GM12801 (cell line): ENCODE data around the gene FYB1.

Source experiments
- CTCF ChIP-seq: IDR thresholded peaks from one replicate; pipeline ENCODE4 v1.5.1; 2011; ENCODE audit warnings: control low read depth; ENCODE audit not compliant: insufficient read length; ENCODE audit errors: extremely low read depth

The FYB1 gene

GRCh38 chr5:39176759-39177630 lies 42.4 kb downstream of the FYB1 start:
- TF ChIP-seq CTCF, result no peak

DNA sequence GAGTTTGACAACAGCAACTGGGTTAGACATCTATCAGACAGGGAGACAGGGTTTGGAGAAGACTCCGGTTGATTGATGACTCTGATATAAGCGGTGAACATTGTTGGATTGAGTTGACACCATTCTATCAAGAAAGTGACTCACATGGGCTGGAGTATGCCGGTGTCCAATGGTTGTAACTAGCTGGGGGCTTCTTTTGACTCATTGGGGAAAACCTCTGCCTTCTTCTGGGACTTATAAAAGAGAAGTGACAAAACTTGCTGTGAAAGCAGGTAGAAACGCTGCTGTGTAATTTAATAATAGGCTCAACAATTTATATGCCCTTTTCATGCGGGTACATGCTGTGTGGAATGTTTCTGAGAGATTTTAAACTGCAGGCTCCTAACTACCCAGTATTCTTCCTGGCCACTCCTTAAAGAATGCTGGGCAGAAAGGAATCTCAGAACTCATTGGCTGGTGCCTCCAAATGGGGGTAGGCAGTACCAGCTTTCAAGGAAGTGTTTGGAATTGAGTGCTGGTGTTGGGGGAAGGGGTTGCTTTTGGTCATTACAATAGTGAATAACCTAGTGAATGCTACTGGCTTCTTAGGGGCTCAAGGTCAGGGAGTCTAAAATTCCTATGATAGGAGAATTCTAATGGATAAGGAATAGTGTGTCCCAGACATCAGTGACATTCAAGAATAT lies 43.9 kb downstream of the FYB1 start:
- TF ChIP-seq CTCF, result no peak

GRCh38 chr5:39173069-39173468 lies 46.3 kb downstream of the FYB1 start:
- TF ChIP-seq CTCF, result no peak

DNA sequence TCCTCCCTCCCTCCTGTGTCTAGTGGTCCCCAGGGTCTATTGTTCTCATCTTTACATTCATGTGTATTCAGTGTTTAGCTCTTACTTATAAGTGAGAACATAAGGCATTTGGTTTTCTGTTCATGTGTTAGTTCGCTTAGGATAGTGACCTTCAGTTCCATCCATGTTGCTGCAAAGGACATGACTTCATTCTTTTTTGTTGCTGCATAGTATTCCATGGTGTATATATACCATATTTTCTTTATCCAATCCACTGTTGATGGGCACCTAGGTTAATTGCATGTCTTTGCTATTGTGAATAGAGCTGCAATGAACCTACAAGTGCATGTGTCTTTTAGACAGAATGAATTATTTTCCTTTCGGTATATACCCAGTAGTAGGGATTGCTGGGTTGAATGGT lies 46.8 kb downstream of the FYB1 start:
- no peak for TF ChIP-seq CTCF

DNA sequence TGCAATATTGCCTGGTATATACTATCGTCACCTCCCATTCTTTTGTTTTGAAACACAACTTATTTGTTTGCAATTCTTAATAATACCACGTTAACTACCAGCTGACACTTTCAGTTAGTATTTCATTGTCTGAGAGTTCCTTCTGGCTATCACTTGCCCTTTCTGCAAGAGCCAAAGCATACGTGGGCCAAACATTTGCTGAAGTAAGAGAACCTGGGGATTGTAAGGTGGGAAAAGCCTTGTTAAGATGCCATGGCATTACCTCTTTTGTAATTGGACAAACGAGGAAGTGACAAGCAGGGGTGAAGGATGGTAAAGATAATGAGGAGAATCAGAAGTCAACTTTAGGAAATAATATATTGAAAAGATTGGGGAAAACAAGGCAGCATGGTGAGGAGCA lies 47.7 kb downstream of the FYB1 start:
- no peak for TF ChIP-seq CTCF

DNA sequence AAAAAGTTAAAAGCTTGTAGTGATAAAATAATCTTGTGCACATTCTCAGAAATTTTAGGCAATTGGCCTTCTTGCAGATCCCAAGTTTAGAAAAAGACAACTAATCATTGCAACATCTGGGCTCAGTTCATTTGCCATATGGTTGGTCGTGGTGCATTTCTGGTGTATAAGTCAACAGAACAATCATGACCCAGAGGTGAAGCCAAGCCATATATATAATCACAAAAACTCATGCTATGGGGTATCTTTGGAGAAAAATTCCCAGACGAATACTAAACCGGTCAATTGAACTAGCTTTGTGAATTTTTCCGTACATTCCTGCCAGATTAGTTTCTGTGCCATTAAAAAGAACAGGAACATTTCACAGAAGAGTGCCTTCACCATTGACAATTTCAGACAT lies 50.3 kb downstream of the FYB1 start:
- TF ChIP-seq CTCF, result no peak

DNA sequence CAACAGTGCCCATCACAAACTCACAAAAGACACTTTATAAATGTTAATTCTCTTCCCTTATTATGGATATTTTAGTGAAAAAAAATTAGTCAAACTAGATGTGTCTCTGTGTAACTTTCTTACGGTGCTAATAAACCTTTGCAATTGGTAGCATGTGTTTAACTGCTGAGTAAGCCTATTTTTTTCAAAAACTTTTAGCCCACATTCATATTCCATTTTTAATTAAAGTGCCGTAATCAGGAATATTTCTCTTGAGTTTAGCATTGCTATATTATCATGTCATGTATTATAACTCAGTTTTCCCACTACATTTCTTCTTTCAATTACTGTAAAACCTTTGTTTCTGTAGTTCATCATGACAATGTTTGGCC lies 51.4 kb downstream of the FYB1 start:
- no peak for TF ChIP-seq CTCF
